ENCODE data around the gene RAB6B.

Gene RAB6B

GRCh38 chr3:133834621-133835417 is 60.9 kb downstream of the RAB6B start:
- DNase-seq: no peak

GRCh38 chr3:133833880-133834620 is 61.6 kb downstream of the RAB6B start:
- DNase-seq: no peak

- no peak for DNase-seq
Measured at GRCh38 chr3:133833267-133833666, 62.4 kb downstream of the RAB6B start.

- no peak for DNase-seq
Measured at GRCh38 chr3:133832802-133833144, 62.9 kb downstream of the RAB6B start.

GRCh38 chr3:133831966-133832801 is 63.5 kb downstream of the RAB6B start:
- DNase-seq: no peak

GRCh38 chr3:133830071-133830470 is 65.6 kb downstream of the RAB6B start:
- no peak for DNase-seq

GRCh38 chr3:133829310-133829707 is 66.4 kb downstream of the RAB6B start:
- DNase-seq: no peak

- no peak for DNase-seq
Measured at GRCh38 chr3:133828576-133829309, 66.9 kb downstream of the RAB6B start.

- no peak for DNase-seq
Measured at GRCh38 chr3:133827684-133828083, 68.0 kb downstream of the RAB6B start.

- DNase-seq: no peak
Measured at GRCh38 chr3:133827136-133827535, 68.5 kb downstream of the RAB6B start.

GRCh38 chr3:133825969-133826727 is 69.5 kb downstream of the RAB6B start:
- no peak for DNase-seq

- no peak for DNase-seq
Measured at GRCh38 chr3:133824961-133825485, 70.7 kb downstream of the RAB6B start.

GRCh38 chr3:133821767-133822638 is 73.7 kb downstream of the RAB6B start:
- peak; percentile 20 for DNase-seq

GRCh38 chr3:133820889-133821675 is 74.6 kb downstream of the RAB6B start:
- no peak for DNase-seq

- no peak for DNase-seq
Measured at GRCh38 chr3:133820129-133820528, 75.6 kb downstream of the RAB6B start.

- no peak for DNase-seq
Measured at GRCh38 chr3:133815386-133815785, 80.3 kb downstream of the RAB6B start.

GRCh38 chr3:133812872-133813271 is 82.8 kb downstream of the RAB6B start:
- DNase-seq: no peak

- DNase-seq: peak; percentile 86
Measured at GRCh38 chr3:133805702-133806475, 89.8 kb downstream of the RAB6B start, which contains the start of gene SRPRB. TSS of gene SRPRB (plus strand) at chr3:133805815. CDS start at chr3:133805849, 34 bp downstream.

GRCh38 chr3:133805384-133805701 is 90.3 kb downstream of the RAB6B start:
- DNase-seq: no peak

Data from NCI-H774 (cell line).